Suprapubic skin (tissue), 4 donors: ENCODE measurements around the gene TRAT1. TPM values are rescaled to one million over a fixed set of nuclear protein-coding genes. Genes with fewer than 3 reads are reported as not detected.

ENCODE experiments used
- DNase-seq, 2 donors: peaks; one replicate each; pipeline ENCODE4 v3.0.0-alpha.2; 2019; ENCODE audit warnings: low spot score in 2 of 2
- H3K27ac ChIP-seq: fragments of 200-600 bp; sonication (generic); one replicate; pipeline ENCODE4 v1.5.1; 2019
- H3K27me3 ChIP-seq: fragments of 200-600 bp; sonication (generic); one replicate; pipeline ENCODE4 v1.5.1; 2019
- H3K36me3 ChIP-seq: fragments of 200-600 bp; sonication (generic); one replicate; pipeline ENCODE4 v1.5.1; 2019
- H3K4me1 ChIP-seq: fragments of 200-600 bp; sonication (generic); one replicate; pipeline ENCODE4 v1.5.1; 2019
- H3K4me3 ChIP-seq: fragments of 200-600 bp; sonication (generic); one replicate; pipeline ENCODE4 v1.5.1; 2019; ENCODE audit warnings: mild to moderate bottlenecking
- H3K9me3 ChIP-seq: fragments of 200-600 bp; sonication (generic); one replicate; pipeline ENCODE4 v1.5.1; 2019
- CTCF ChIP-seq, 2 donors: fragments of 200-600 bp in 1 of 2; fragments of 450-650 bp in 1 of 2; sonication (generic) in 1 of 2; IDR thresholded peaks; one replicate each; pipeline ENCODE4 v1.5.1; 2016 to 2019; ENCODE audit warnings: antibody characterized with exemption in 2 of 2, mild to moderate bottlenecking in 1 of 2, moderate library complexity in 1 of 2
- EP300 ChIP-seq: sonication (generic); formaldehyde crosslinking; IDR thresholded peaks from one replicate; pipeline ENCODE4 v1.6.1; 2017; ENCODE audit warnings: antibody characterized with exemption
- POLR2A ChIP-seq, 2 donors: fragments of 450-650 bp; IDR thresholded peaks; one replicate each; pipeline ENCODE4 v1.6.1; 2017; ENCODE audit warnings: antibody characterized with exemption in 2 of 2, mild to moderate bottlenecking in 2 of 2, moderate library complexity in 2 of 2
- POLR2AphosphoS5 ChIP-seq, 3 donors: sonication (generic); formaldehyde crosslinking; IDR thresholded peaks; one replicate each; pipeline ENCODE4 v1.6.1; 2017; ENCODE audit warnings: antibody characterized with exemption in 3 of 3
- WGBS: methylation state at CpG from one replicate; pipeline ENCODE4 v1.1.5; 2018; 5-methylcytosine and 5-hydroxymethylcytosine counted together
- total RNA-seq, 4 donors: library from RNA; depleted of rRNA; stranded (reverse); fragments of >200 nt; gene quantifications; one replicate each; pipeline ENCODE4 v1.1.0, GENCODE V29; 2016

TRAT1 gene
- total RNA-seq, 4 donors from 2014 or later: 0.76 to 2.4 TPM; not detected in 2

GRCh38 chr3:108894981-108895380 is 72.4 kb downstream of the TRAT1 start:
- H3K4me3 ChIP-seq: no peak overlapping the region
- H3K4me1 ChIP-seq: no peaks in the 10 kb centered on the region
- WGBS: 78% methylated on average over 5 of the region's 5 CpGs

DNA sequence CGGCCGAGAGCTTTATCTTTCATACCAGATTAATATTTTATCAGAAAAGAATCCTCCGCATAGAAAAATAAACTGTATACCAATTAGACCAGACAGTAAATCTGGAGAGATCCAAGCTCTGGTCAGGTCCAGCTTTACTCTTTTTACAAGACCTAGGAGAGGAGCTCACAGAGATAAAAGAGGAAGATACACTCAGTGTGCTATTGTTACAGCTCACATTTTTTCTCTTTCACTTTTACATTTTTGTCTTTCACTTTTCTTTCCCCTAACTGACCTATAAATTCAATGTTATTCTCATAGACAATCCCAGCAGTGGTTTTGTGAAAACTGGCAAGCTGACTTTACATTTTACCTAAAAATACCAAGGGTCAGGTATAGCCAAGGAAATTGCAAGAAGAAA is 75.3 kb downstream of the TRAT1 start:
- TF ChIP-seq EP300 (no peak), POLR2AphosphoS5 (IDR thresholded peaks at IDR 0.05) (no peak), CTCF (IDR thresholded peaks at IDR 0.05) (no peak), POLR2A (IDR thresholded peaks at IDR 0.05) (no peak)
- WGBS: 92% methylated on average over 3 of the region's 3 CpGs

More at GRCh38 chr3:108894981-108895380, 72.4 kb downstream of the TRAT1 start:
- TF ChIP-seq POLR2A (IDR thresholded peaks at IDR 0.05): no peak
- TF ChIP-seq EP300: no peak
- TF ChIP-seq POLR2AphosphoS5 (IDR thresholded peaks at IDR 0.05): no peak
- TF ChIP-seq CTCF (IDR thresholded peaks at IDR 0.05): no peak
- no peak for DNase-seq
- Histone ChIP-seq H3K27me3 (no peaks in the 10 kb centered on the region), H3K36me3 (no peaks in the 10 kb centered on the region), H3K27ac (no peak overlapping the region), H3K9me3 (no peaks in the 10 kb centered on the region)

GRCh38 chr3:108899530-108899929 is 76.9 kb downstream of the TRAT1 start:
- H3K27ac ChIP-seq: no peak overlapping the region
- H3K36me3 ChIP-seq: no peaks in the 10 kb centered on the region
- TF ChIP-seq CTCF (IDR thresholded peaks at IDR 0.05): no peak
- no peak for TF ChIP-seq POLR2AphosphoS5 (IDR thresholded peaks at IDR 0.05)
- TF ChIP-seq EP300: no peak
- TF ChIP-seq POLR2A (IDR thresholded peaks at IDR 0.05): no peak
- no peaks in the 10 kb centered on the region for H3K4me1 ChIP-seq
- H3K27me3 ChIP-seq: no peaks in the 10 kb centered on the region
- WGBS: 84% methylated on average over 3 of the region's 3 CpGs
- no peak overlapping the region for H3K4me3 ChIP-seq
- DNase-seq: no peak
- H3K9me3 ChIP-seq: no peaks in the 10 kb centered on the region

More for the DNA sequence above, 75.3 kb downstream of the TRAT1 start:
- no peak for DNase-seq
- no peak overlapping the region for H3K27ac ChIP-seq
- H3K4me1 ChIP-seq: no peaks in the 10 kb centered on the region
- no peak overlapping the region for H3K4me3 ChIP-seq
- H3K36me3 ChIP-seq: no peaks in the 10 kb centered on the region
- H3K9me3 ChIP-seq: no peaks in the 10 kb centered on the region
- H3K27me3 ChIP-seq: no peaks in the 10 kb centered on the region

Other genes with a start within 250 kb of the TRAT1 start
- gene CIP2A, start 233.3 kb upstream of the TRAT1 start, total RNA-seq: 1 to 10 TPM; 1.3 to 6.4 (median 2.0) TPM
- 1 to 10 TPM; 3.6 to 7.7 (median 3.9) TPM for gene DZIP3, start 233.1 kb upstream of the TRAT1 start, total RNA-seq
- not detected for gene RETNLB, start 65.4 kb upstream of the TRAT1 start, total RNA-seq
- not detected for gene GUCA1C, start 131.1 kb downstream of the TRAT1 start, total RNA-seq